PC-9 (cell line): ENCODE data around the gene MYO16. TPM values are rescaled to one million over a fixed set of nuclear protein-coding genes. Genes with fewer than 3 reads are reported as not detected.
A peak's percentile ranks its signal among the peaks of the same experiment; 100 is the strongest.

Experiments
- BruUV-seq: library from RNA; stranded (reverse); fragments of 400-500 nt; replicated peaks from 2 replicates; lab custom pipeline; 2021; lab: Mats Ljungman, UMichigan
- CTCF ChIA-PET: fragments of 300-600 bp; sonication (Branson Sonifier 250); formaldehyde crosslinking; loops from one replicate; lab custom pipeline; 2022; ENCODE audit warnings: antibody characterized with exemption; lab: Charles Lee
- POLR2A ChIA-PET: fragments of 300-600 bp; sonication (Branson Sonifier 250); formaldehyde crosslinking; loops from one replicate; lab custom pipeline; 2022; ENCODE audit warnings: antibody characterized with exemption; ENCODE audit not compliant: unreplicated experiment; lab: Charles Lee
- DNase-seq, 2 experiments: peaks; one replicate each; pipeline versions ENCODE4 v3.0.0 to v3.0.0-alpha.2; 2015 to 2022; ENCODE audit warnings: mixed read lengths in 1 of 2
- H2AFZ ChIP-seq: fragments of 200-600 bp; sonication (generic); 2 replicates; pipeline ENCODE4 v1.8.1; 2017; ENCODE audit warnings: antibody characterized with exemption
- H3F3A ChIP-seq: fragments of 200-600 bp; sonication (generic); 2 replicates; pipeline ENCODE4 v1.8.1; 2017; ENCODE audit warnings: antibody characterized with exemption, mild to moderate bottlenecking, low read depth; ENCODE audit not compliant: insufficient read depth
- H3K27ac ChIP-seq: fragments of 200-600 bp; sonication (generic); 2 replicates; pipeline ENCODE4 v1.6.1; 2016; ENCODE audit warnings: mixed run types
- H3K27me3 ChIP-seq: fragments of 200-600 bp; sonication (generic); 2 replicates; pipeline ENCODE4 v1.6.1; 2016; ENCODE audit warnings: low read depth, mixed run types; ENCODE audit not compliant: insufficient read depth
- H3K36me3 ChIP-seq: fragments of 200-600 bp; sonication (generic); 2 replicates; pipeline ENCODE4 v1.6.1; 2016; ENCODE audit warnings: low read depth, mixed run types
- H3K4me1 ChIP-seq: fragments of 200-600 bp; sonication (generic); replicated peaks from 2 replicates; pipeline ENCODE4 v1.6.1; 2016; ENCODE audit warnings: mixed run types; ENCODE audit not compliant: insufficient read depth
- H3K4me2 ChIP-seq: fragments of 200-600 bp; sonication (generic); 2 replicates; pipeline ENCODE4 v1.6.1; 2017; ENCODE audit warnings: mixed run types
- H3K4me3 ChIP-seq: fragments of 200-600 bp; sonication (generic); 2 replicates; pipeline ENCODE4 v1.6.1; 2016; ENCODE audit warnings: mixed run types
- H3K79me2 ChIP-seq: fragments of 200-600 bp; sonication (generic); 2 replicates; pipeline ENCODE4 v1.6.1; 2017; ENCODE audit warnings: low read depth, mixed run types
- H3K9me2 ChIP-seq: fragments of 200-600 bp; sonication (generic); 2 replicates; pipeline ENCODE4 v1.8.1; 2017; ENCODE audit warnings: mild to moderate bottlenecking; ENCODE audit not compliant: insufficient read depth
- H3K9me3 ChIP-seq: fragments of 200-600 bp; sonication (generic); 2 replicates; pipeline ENCODE4 v1.8.1; 2016; ENCODE audit warnings: low read depth; ENCODE audit not compliant: insufficient read depth
- H4K20me1 ChIP-seq: fragments of 200-600 bp; sonication (generic); 2 replicates; pipeline ENCODE4 v1.8.1; 2017; ENCODE audit not compliant: insufficient read depth
- CTCF ChIP-seq: fragments of 200-600 bp; sonication (generic); conservative IDR thresholded peaks from 2 replicates; pipeline ENCODE4 v1.6.1; 2017; ENCODE audit warnings: mixed run types, antibody characterized with exemption, mild to moderate bottlenecking, moderate library complexity
- EZH2 ChIP-seq: fragments of 200-600 bp; sonication (generic); IDR thresholded peaks from 2 replicates; pipeline ENCODE4 v1.8.0; 2017; ENCODE audit warnings: antibody characterized with exemption, low read depth
- intact Hi-C: fragments of 100-400 bp; cut with micrococcal nuclease; formaldehyde crosslinking; loops from one replicate; pipeline ENCODE4 v1.10.0; 2022; ENCODE audit not compliant: unreplicated experiment
- total RNA-seq: library from RNA; stranded (reverse); gene quantifications from 2 replicates; pipeline ENCODE4 v1.2.3, GENCODE V29; 2021

MYO16 gene
- total RNA-seq, 1 experiment from 2014 or later, result 0.59 TPM

GRCh38 chr13:108851660-108852059 is 222.2 kb downstream of the MYO16 start:
- H3K27me3 ChIP-seq, result no peaks in the 10 kb centered on the region
- TF ChIP-seq CTCF, result no peak
- no peak for TF ChIP-seq EZH2
- ChIA-PET CTCF (interaction anchor here (0.6 kb wide), 1 partner anchor 428 kb away, joined by 3 read pairs; no protein-coding TSS in a partner anchor), POLR2A (no interaction called here)
- H3F3A ChIP-seq, result no peaks in the 10 kb centered on the region
- DNase-seq, result no peak
- H4K20me1 ChIP-seq, result no peaks in the 10 kb centered on the region
- no peak overlapping the region for H3K4me2 ChIP-seq
- H3K36me3 ChIP-seq, result no peaks in the 10 kb centered on the region
- H3K79me2 ChIP-seq, result no peaks in the 10 kb centered on the region
- H3K9me3 ChIP-seq, result no peaks in the 10 kb centered on the region
- no peak overlapping the region for H3K27ac ChIP-seq
- no peaks in the 10 kb centered on the region for H3K4me1 ChIP-seq
- intact Hi-C loops, result no loop called here
- H3K4me3 ChIP-seq, result no peak overlapping the region
- H3K9me2 ChIP-seq, result no peaks in the 10 kb centered on the region
- BruUV-seq, result no TSS peak
- H2AFZ ChIP-seq, result no peak overlapping the region

- no peaks in the 10 kb centered on the region for H3K79me2 ChIP-seq
- no peaks in the 10 kb centered on the region for H3K27me3 ChIP-seq
- no peak overlapping the region for H3K27ac ChIP-seq
- no peaks in the 10 kb centered on the region for H3K4me1 ChIP-seq
- intact Hi-C loops, result no loop called here
- no peaks in the 10 kb centered on the region for H3F3A ChIP-seq
- CTCF ChIA-PET, result no interaction called here
- no peak for TF ChIP-seq EZH2
- TF ChIP-seq CTCF, result no peak
- H3K4me2 ChIP-seq, result no peak overlapping the region
- no peaks in the 10 kb centered on the region for H4K20me1 ChIP-seq
- H2AFZ ChIP-seq, result no peak overlapping the region
- no peak for DNase-seq
- no peaks in the 10 kb centered on the region for H3K9me3 ChIP-seq
- no peaks in the 10 kb centered on the region for H3K36me3 ChIP-seq
- POLR2A ChIA-PET, result no interaction called here
- no peaks in the 10 kb centered on the region for H3K9me2 ChIP-seq
- no TSS peak for BruUV-seq
- H3K4me3 ChIP-seq, result no peak overlapping the region
These were observed 223.6 kb downstream of the MYO16 start for GRCh38 chr13:108853031-108853430.

GRCh38 chr13:108855737-108856387 is 226.5 kb downstream of the MYO16 start:
- Histone ChIP-seq H3F3A (0 out of 2 replicates have a peak, but pooled peaks cover 4% of the 10 kb centered on the region), H3K27me3 (no peaks in the 10 kb centered on the region), H3K27ac (no peak overlapping the region), H4K20me1 (no peaks in the 10 kb centered on the region), H3K4me1 (no peaks in the 10 kb centered on the region), H2AFZ (0 out of 2 replicates have a peak overlapping the region, but pooled peaks have one; percentile 20), H3K9me3 (no peaks in the 10 kb centered on the region), H3K79me2 (no peaks in the 10 kb centered on the region), H3K9me2 (no peaks in the 10 kb centered on the region), H3K4me3 (no peak overlapping the region), H3K4me2 (no peak overlapping the region), H3K36me3 (no peaks in the 10 kb centered on the region)
- BruUV-seq, result no TSS peak
- TF ChIP-seq CTCF (no peak), EZH2 (no peak)
- CTCF ChIA-PET, result no interaction called here
- intact Hi-C loops, result no loop called here
- no peak for DNase-seq
- POLR2A ChIA-PET, result no interaction called here
